ENCODE data around the gene RASGRP2.
A peak's percentile ranks its signal among the peaks of the same experiment; 100 is the strongest.

Gene RASGRP2

GRCh38 chr11:64770120-64770519, 26.2 kb upstream of the RASGRP2 start:
- FAIRE-seq = no peak

GRCh38 chr11:64769283-64769682, 25.3 kb upstream of the RASGRP2 start:
- FAIRE-seq = no peak

- FAIRE-seq = no peak
These were observed 24.4 kb upstream of the RASGRP2 start for GRCh38 chr11:64768300-64768694.

- FAIRE-seq = no peak
These were observed 23.7 kb upstream of the RASGRP2 start for GRCh38 chr11:64767344-64768299.

- FAIRE-seq = no peak
These were observed 22.9 kb upstream of the RASGRP2 start for GRCh38 chr11:64766881-64767280.

- FAIRE-seq = no peak
These were observed 22.1 kb upstream of the RASGRP2 start for GRCh38 chr11:64765851-64766665.

GRCh38 chr11:64765291-64765850, 21.4 kb upstream of the RASGRP2 start:
- FAIRE-seq = no peak

GRCh38 chr11:64764753-64765152, 20.8 kb upstream of the RASGRP2 start:
- no peak for FAIRE-seq

- FAIRE-seq = no peak
These were observed 20.2 kb upstream of the RASGRP2 start for GRCh38 chr11:64764040-64764611.

- no peak for FAIRE-seq
These were observed 19.6 kb upstream of the RASGRP2 start for GRCh38 chr11:64763526-64764039.

GRCh38 chr11:64762674-64763525, 19.0 kb upstream of the RASGRP2 start:
- FAIRE-seq = no peak

- no peak for FAIRE-seq
These were observed 18.3 kb upstream of the RASGRP2 start for GRCh38 chr11:64762277-64762673.

GRCh38 chr11:64760759-64761420, 16.9 kb upstream of the RASGRP2 start:
- no peak for FAIRE-seq

- peak; percentile 77 for FAIRE-seq
These were observed 16.1 kb upstream of the RASGRP2 start, which contains the start of gene PYGM for GRCh38 chr11:64759722-64760719. TSS of gene PYGM (minus strand) at chr11:64759974. CDS start at chr11:64759898, 76 bp downstream.

- FAIRE-seq = no peak
These were observed 15.3 kb upstream of the RASGRP2 start for GRCh38 chr11:64759131-64759721.

- FAIRE-seq = no peak
These were observed 14.6 kb upstream of the RASGRP2 start for GRCh38 chr11:64758330-64759079.

GRCh38 chr11:64757549-64758329, 13.8 kb upstream of the RASGRP2 start:
- no peak for FAIRE-seq
